HepG2 (cell line): Measurements from ENCODE around the gene HACE1. TPM values are rescaled to one million over a fixed set of nuclear protein-coding genes. Genes with fewer than 3 reads are reported as not detected.

Experiments used
- STAG1 ChIP-seq: sonication (generic); formaldehyde crosslinking; IDR thresholded peaks from 2 replicates; pipeline ENCODE4 v1.4.0; 2020; ENCODE audit warnings: missing genetic modification reagents
- TIGD3 ChIP-seq: sonication (generic); formaldehyde crosslinking; IDR thresholded peaks from 2 replicates; pipeline ENCODE4 v1.5.1; 2020; ENCODE audit warnings: mild to moderate bottlenecking, missing genetic modification reagents, borderline replicate concordance
- ZNF407 ChIP-seq: sonication (generic); formaldehyde crosslinking; IDR thresholded peaks from one replicate; pipeline ENCODE4 v1.5.1; 2020; ENCODE audit warnings: mild to moderate bottlenecking, missing genetic modification reagents; ENCODE audit errors: not compliant biosample characterization
- ZNF597 ChIP-seq: sonication (generic); formaldehyde crosslinking; IDR thresholded peaks from 2 replicates; pipeline ENCODE4 v1.5.0; 2020; ENCODE audit warnings: missing genetic modification reagents
- polyA plus RNA-seq, 8 experiments: library from polyadenylated mRNA; depleted of rRNA in 3 of 8; stranded (reverse) in 7 of 8; unstranded in 1 of 8; fragments of >200 nt; fragmentation: Illumina TruSeq in 4 of 8; extraction: Trizol in 4 of 8; gene quantifications; 2 replicates each; pipeline versions ENCODE4 v1.2.1 to v1.2.3, GENCODE V29; 2011 to 2016; ENCODE audit warnings: low read depth in 4 of 8, missing spikeins in 1 of 8, mixed read lengths in 1 of 8; ENCODE audit not compliant: insufficient read depth in 1 of 8
- total RNA-seq, 5 experiments: library from RNA; depleted of rRNA; stranded (reverse); fragments of >200 nt; fragmentation: Illumina TruSeq; extraction: Trizol; gene quantifications; 2 replicates each; pipeline ENCODE4 v1.2.3, GENCODE V29; 2016; ENCODE audit warnings: low read depth in 1 of 5

Gene HACE1
- total and polyA plus RNA-seq, 2 of the 13 experiments (the other 11 are each of a cell fraction or from before 2014, with no cell fraction given): 8.9 to 11.4 TPM

GRCh38 chr6:104771258-104771832 lies 88.4 kb downstream of the HACE1 start (continued):
- TF ChIP-seq TIGD3 (CRISPR knock-in tag): no peak
- no peak for TF ChIP-seq ZNF597 (CRISPR knock-in tag)
- peak; percentile 54 for TF ChIP-seq STAG1 (CRISPR knock-in tag)
- TF ChIP-seq ZNF407 (CRISPR knock-in tag): no peak
